Neural cell (in vitro differentiated cells): ENCODE results near the gene KRT85. TPM values are rescaled to one million over a fixed set of nuclear protein-coding genes. Genes with fewer than 3 reads are reported as not detected.

Experiments used
- H2AFZ ChIP-seq: fragments of 200-600, 300-800 bp; sonication (generic), shearing (Covaris generic); 2 replicates; pipeline ENCODE4 v1.6.0; 2014; ENCODE audit warnings: low read depth, mild to moderate bottlenecking, antibody characterized with exemption, low read length, moderate library complexity
- H3F3A ChIP-seq: fragments of 200-600 bp; shearing (Covaris generic); 2 replicates; pipeline ENCODE4 v1.6.1; 2016; ENCODE audit warnings: mild to moderate bottlenecking, moderate library complexity, mixed read lengths, antibody characterized with exemption, low read length; ENCODE audit not compliant: insufficient read depth, poor library complexity, severe bottlenecking
- H3K27ac ChIP-seq: fragments of 200-600, 300-800 bp; sonication (generic), shearing (Covaris generic); 2 replicates; pipeline ENCODE4 v1.5.1; 2014; ENCODE audit warnings: mild to moderate bottlenecking, low read length, moderate library complexity
- H3K27me3 ChIP-seq: fragments of 300-800, 200-600 bp; sonication (generic), shearing (Covaris generic); 2 replicates; pipeline ENCODE4 v1.6.0; 2014; ENCODE audit warnings: mild to moderate bottlenecking, low read depth, low read length, moderate library complexity; ENCODE audit not compliant: insufficient read depth
- H3K36me3 ChIP-seq: fragments of 300-800, 200-600 bp; sonication (generic), shearing (Covaris generic); 2 replicates; pipeline ENCODE4 v1.5.1; 2014; ENCODE audit warnings: mild to moderate bottlenecking, antibody characterized with exemption, low read length, moderate library complexity; ENCODE audit not compliant: insufficient read depth
- H3K4me2 ChIP-seq: fragments of 300-800, 200-600 bp; sonication (generic), shearing (Covaris generic); 2 replicates; pipeline ENCODE4 v1.6.0; 2014; ENCODE audit warnings: mild to moderate bottlenecking, low read length
- H3K4me3 ChIP-seq: fragments of 300-800, 200-600 bp; sonication (generic), shearing (Covaris generic); 2 replicates; pipeline ENCODE4 v1.5.1; 2014; ENCODE audit warnings: mild to moderate bottlenecking, low read length, moderate library complexity
- H3K79me2 ChIP-seq: fragments of 200-600 bp; shearing (Covaris generic); replicated peaks from 2 replicates; pipeline ENCODE4 v1.6.0; 2014; ENCODE audit warnings: mild to moderate bottlenecking, low read length, moderate library complexity; ENCODE audit not compliant: insufficient read depth
- H3K9ac ChIP-seq: fragments of 300-800, 200-600 bp; sonication (generic), shearing (Covaris generic); 2 replicates; pipeline ENCODE4 v1.6.1; 2016; ENCODE audit warnings: mild to moderate bottlenecking, low read length, mixed read lengths
- H3K9me2 ChIP-seq: fragments of 200-600 bp; shearing (Covaris generic); 2 replicates; pipeline ENCODE4 v1.6.1; 2016; ENCODE audit warnings: mild to moderate bottlenecking, low read length, mixed read lengths; ENCODE audit not compliant: insufficient read depth
- H3K9me3 ChIP-seq: fragments of 200-600, 300-800 bp; sonication (generic), shearing (Covaris generic); 2 replicates; pipeline ENCODE4 v1.6.1; 2016; ENCODE audit warnings: mild to moderate bottlenecking, mixed run types, low read length, moderate library complexity, mixed read lengths
- H4K20me1 ChIP-seq: fragments of 200-600 bp; shearing (Covaris generic); 2 replicates; pipeline ENCODE4 v1.6.1; 2016; ENCODE audit warnings: mild to moderate bottlenecking, mixed run types; ENCODE audit not compliant: insufficient read depth
- CTCF ChIP-seq: fragments of 450-650 bp; IDR thresholded peaks from 2 replicates; pipeline ENCODE4 v1.5.1; 2014; ENCODE audit warnings: antibody characterized with exemption, mild to moderate bottlenecking, moderate library complexity; ENCODE audit not compliant: poor library complexity, severe bottlenecking
- EP300 ChIP-seq: fragments of 450-650 bp; conservative IDR thresholded peaks from 2 replicates; pipeline ENCODE4 v1.6.1; 2014; ENCODE audit warnings: antibody characterized with exemption, mild to moderate bottlenecking, moderate library complexity; ENCODE audit not compliant: poor library complexity, severe bottlenecking
- EZH2 ChIP-seq: fragments of 200-600, 300-800 bp; shearing (Covaris generic), sonication (generic); IDR thresholded peaks from 2 replicates; pipeline ENCODE4 v1.6.1; 2014; ENCODE audit warnings: antibody characterized with exemption, low read length, borderline replicate concordance, mild to moderate bottlenecking; ENCODE audit not compliant: insufficient read depth, poor library complexity, severe bottlenecking
- MXI1 ChIP-seq: fragments of 450-650 bp; conservative IDR thresholded peaks from 2 replicates; pipeline ENCODE4 v1.6.1; 2014; ENCODE audit warnings: antibody characterized with exemption, mild to moderate bottlenecking; ENCODE audit not compliant: poor library complexity, severe bottlenecking
- RAD21 ChIP-seq: fragments of 450-650 bp; conservative IDR thresholded peaks from 2 replicates; pipeline ENCODE4 v1.6.1; 2014; ENCODE audit warnings: antibody characterized with exemption, mild to moderate bottlenecking, moderate library complexity
- REST ChIP-seq: IDR thresholded peaks from 2 replicates; pipeline ENCODE4 v1.6.1; 2012; ENCODE audit warnings: borderline replicate concordance
- SMC3 ChIP-seq: fragments of 450-650 bp; conservative IDR thresholded peaks from 2 replicates; pipeline ENCODE4 v1.6.1; 2014; ENCODE audit warnings: antibody characterized with exemption, mild to moderate bottlenecking, moderate library complexity; ENCODE audit not compliant: poor library complexity
- polyA plus RNA-seq: library from polyadenylated mRNA; depleted of rRNA; stranded (reverse); fragments of >200 nt; gene quantifications from 2 replicates; pipeline ENCODE4 v1.2.3, GENCODE V29; 2014

KRT85 gene
- polyA plus RNA-seq, 1 donor from 2014 or later = not detected

GRCh38 chr12:52382854-52383253, 15.6 kb upstream of the KRT85 start:
- H3K27ac ChIP-seq = no peak overlapping the region
- H3K36me3 ChIP-seq = no peaks in the 10 kb centered on the region
- H3K4me2 ChIP-seq = no peak overlapping the region
- no peaks in the 10 kb centered on the region for H3K79me2 ChIP-seq
- no peak overlapping the region for H3K9ac ChIP-seq
- no peaks in the 10 kb centered on the region for H4K20me1 ChIP-seq
- H3K9me3 ChIP-seq = no peaks in the 10 kb centered on the region
- no peak overlapping the region for H3K4me3 ChIP-seq
- no peak overlapping the region for H2AFZ ChIP-seq
- no peaks in the 10 kb centered on the region for H3K9me2 ChIP-seq
- H3K27me3 ChIP-seq = no peaks in the 10 kb centered on the region
- no peaks in the 10 kb centered on the region for H3F3A ChIP-seq
- TF ChIP-seq EP300 = no peak
- TF ChIP-seq RAD21 = no peak
- no peak for TF ChIP-seq CTCF

- Histone ChIP-seq H3K27ac (no peak overlapping the region), H3K36me3 (no peaks in the 10 kb centered on the region), H3K9me2 (no peaks in the 10 kb centered on the region), H3K4me3 (no peak overlapping the region), H3K9ac (no peak overlapping the region), H3F3A (no peaks in the 10 kb centered on the region), H3K4me2 (no peak overlapping the region), H3K9me3 (no peaks in the 10 kb centered on the region), H2AFZ (no peak overlapping the region), H4K20me1 (no peaks in the 10 kb centered on the region), H3K79me2 (no peaks in the 10 kb centered on the region), H3K27me3 (no peaks in the 10 kb centered on the region)
- TF ChIP-seq RAD21 (no peak), SMC3 (no peak), REST (no peak), EZH2 (no peak), MXI1 (no peak), CTCF (no peak)
Observed at GRCh38 chr12:52381206-52381605, 13.9 kb upstream of the KRT85 start.
